Skin of body (tissue), 2 donors: Measurements from ENCODE around the gene GALNT9. TPM values are rescaled to one million over a fixed set of nuclear protein-coding genes. Genes with fewer than 3 reads are reported as not detected.
"Not testable (repeated sequence)": the region's sequence is repeated elsewhere in the genome, so short reads cannot be mapped to it uniquely, and the experiment has no call there.

Experiments used
- DNase-seq: peaks from one replicate; lab custom pipeline; 2025; lab: John Stamatoyannopoulos, UW
- total RNA-seq: library from RNA; depleted of rRNA; stranded (reverse); fragments of >200 nt; gene quantifications from one replicate; pipeline ENCODE4 v1.2.3, GENCODE V29; 2014

GALNT9 gene
- total RNA-seq, 1 donor from 2014 or later: 0.20 TPM

DNA sequence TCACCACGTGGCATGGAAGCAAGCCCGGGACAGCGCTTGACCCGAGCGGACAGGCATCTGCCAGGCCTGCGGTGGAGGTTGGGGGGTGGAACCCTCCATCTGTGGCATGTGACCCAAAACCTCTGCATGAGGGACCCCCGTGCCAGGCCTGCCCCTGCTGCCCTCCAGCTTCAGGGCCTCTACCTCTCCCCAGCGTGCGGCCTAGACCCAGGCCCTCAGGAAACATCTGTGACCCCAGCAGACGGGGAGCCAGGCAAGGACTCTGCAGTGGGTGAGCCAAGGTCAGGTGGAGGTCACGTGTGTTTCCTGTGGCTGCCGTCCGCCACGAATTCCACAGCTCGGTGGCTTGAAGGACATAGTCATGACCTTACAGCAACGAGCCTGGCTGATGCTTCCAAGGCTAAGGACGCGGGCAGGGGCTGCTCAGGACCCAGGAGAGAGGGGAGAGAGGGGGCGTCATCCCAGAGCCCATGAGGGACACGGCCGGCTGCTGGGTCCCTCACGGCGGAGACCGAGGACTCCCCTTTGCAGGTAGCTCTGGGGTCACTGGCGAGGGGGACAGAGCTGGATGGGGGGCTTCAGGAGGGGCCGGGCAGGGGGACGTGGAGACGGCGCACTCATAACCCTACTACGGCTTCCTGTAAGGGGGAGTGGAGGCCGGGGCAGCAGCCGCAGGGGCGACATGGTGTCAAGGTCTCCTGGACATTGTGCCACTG, 91.5 kb downstream of the GALNT9 start:
- DNase-seq: no peak

DNA sequence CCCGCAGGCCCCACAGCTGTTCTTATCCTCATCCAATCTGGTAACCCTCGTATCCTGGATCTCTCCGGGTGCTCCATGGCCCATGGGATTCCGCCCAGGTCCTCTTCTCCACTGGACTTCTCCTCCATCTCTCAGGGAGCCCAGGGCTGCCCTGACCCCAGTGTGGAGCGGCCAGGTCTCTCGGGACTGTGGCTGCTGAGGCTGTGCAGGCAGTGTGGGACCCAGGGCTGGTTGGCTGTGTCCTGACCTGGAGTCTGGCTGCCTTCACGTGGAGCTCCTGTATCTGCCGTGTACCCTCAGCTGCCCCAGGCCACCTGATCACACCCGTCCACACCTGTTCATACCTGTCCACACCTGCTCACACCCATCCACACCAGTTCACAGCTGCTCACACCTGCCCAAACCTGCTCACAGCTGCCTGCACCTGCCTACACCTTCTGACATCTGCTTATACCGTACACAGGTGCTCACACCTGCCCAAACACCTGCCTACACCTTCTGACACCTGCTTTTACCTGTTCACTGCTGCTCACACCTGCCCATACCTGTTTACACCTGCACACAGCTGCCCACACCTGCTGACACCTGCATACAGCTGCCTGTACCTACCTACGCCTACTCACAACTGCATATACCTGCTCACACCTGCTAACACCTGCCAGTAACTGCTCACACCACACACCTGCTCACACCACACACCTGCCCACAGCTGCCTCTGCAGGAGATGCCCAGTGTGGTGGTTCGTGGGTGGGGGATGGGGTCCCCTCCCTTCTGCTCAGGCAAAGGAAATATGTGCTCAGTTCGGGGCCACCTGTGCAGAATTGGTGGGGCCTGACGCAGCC, 92.2 kb downstream of the GALNT9 start:
- DNase-seq: no peak

DNA sequence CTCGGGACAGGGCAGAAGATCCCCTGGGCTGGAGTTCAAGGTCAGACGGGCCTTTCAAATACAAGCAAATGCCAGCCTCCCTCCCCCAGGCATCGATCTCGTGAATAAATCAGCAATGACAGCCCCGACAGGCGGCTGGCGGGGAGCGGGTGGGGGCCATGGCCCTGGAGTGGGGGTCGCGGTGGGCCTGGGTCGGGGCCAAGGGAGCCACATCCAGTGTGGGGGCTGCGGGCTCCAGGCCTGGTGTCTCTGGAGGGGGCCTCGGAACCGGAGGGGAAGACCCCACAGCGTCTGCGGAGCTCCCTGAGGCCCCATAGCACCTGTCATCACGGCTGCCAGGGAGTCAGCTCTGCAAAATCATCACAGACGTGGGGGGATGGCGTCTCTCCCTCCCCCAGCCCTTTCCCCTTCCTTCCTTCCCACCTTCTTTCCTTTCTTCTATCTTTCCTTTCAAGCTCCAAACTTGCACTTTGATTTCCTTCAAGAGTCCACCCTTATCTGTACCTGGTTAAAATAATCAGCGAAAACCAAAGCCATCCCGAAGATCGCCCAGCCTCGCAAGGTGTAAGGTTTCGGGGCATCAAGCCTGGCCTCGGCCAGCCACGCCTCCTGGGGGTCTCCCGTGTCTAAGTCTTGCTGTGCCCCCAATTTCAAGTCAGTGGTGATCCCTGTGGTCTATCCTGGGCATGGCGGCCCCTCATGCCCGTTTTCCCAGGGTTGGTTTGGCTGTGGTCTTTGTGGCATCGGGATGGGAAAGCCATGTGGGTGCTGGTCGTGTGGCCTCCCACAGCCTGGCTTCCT, 93.1 kb downstream of the GALNT9 start:
- DNase-seq: no peak

DNA sequence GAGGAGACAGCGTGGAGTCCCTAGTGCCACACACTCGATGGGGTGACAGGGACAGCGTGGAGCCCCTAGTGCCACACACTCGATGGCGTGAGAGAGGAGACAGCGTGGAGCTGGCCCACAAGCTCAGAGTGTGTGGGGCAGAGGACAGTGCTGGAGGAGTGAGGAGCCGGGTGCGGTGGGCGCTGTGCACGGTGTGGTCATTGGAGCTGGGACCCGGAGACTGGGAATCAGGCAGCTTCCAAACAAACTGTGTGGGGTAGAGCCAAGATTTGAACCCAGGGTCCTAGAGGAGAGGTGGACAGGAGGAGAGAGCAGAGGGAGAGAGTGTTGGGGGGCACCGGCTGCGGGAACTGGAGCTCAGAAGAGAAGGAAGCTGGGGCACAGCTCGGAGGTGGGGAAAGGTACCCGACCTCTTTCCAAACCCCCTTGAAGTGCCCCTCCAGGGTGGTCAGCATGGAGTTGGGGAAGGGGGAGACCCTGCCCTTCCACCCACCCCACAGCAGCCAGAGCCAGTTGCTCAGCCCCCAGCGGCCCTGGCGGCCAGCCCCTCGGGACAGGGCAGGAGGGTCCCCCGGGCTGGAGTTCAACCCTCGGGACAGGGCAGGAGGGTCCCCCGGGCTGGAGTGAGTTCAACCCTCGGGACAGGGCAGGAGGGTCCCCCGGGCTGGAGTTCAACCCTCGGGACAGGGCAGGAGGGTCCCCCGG, 94.1 kb downstream of the GALNT9 start:
- no peak for DNase-seq

DNA sequence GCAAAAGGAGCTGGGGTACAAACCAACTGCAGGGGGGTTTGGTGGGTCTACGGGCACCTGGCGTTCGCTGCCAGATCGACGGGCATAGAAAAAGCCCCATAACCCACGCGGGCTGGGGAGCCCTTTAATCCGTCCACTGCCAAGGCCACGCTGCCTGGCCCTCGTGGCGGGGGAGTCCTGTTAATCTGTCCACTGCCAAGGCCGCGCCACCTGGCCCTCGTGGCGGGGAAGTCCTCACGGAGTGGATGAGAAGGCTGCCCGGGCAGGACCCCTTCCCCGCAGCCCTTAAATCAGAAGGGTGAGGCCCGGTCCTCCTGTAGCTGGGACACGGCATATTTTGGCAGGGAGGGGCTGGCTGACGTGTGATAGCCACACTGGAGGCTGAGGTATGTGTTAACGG, 99.0 kb downstream of the GALNT9 start:
- DNase-seq: no peak

DNA sequence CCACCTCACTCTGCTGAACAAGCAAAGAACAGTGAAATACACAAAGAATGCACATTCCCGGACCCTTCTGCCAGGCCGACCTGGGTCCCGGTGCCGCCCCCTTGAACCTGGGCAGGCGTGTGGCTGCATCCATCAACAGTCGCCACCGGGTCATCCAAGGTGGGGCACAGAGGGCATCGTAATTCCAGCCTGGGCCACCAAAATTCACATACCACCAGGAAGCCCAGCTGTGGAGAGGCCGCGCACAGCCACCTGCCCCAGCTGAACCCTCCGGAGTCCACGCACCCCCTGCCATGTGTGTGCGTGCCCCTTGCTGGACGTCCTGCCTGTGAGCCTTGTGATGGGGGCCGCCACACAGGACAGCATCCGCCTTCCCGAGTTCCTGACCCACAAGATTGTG, 99.5 kb downstream of the GALNT9 start:
- DNase-seq: no peak

DNA sequence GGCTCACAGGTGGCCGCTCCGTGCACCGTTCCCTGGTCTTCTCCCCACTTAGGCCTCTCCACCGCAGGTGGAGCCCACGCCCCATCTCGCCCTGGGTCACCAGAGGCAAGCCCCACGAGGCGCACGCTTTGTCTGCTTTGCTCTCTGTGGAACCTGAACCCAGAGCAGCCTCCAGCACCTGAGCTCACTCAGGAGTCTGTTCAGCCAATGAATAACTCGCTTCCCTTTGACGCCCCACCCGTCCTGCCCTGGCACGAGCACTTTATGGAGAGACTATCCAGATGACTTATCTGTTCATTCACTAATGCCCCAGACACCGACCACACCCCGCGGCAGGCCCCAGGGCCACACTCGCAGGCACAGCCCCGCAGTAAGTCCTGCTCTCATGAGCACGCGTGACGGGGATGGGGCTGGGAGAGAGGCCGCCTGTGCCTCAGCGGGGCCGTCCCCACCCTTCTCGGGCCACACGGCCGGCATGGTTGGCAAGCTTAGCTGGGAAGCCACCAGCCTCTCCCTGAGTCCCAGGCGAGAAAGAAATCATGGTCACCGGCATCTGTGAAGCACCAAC, 100.1 kb downstream of the GALNT9 start:
- DNase-seq: no peak

DNA sequence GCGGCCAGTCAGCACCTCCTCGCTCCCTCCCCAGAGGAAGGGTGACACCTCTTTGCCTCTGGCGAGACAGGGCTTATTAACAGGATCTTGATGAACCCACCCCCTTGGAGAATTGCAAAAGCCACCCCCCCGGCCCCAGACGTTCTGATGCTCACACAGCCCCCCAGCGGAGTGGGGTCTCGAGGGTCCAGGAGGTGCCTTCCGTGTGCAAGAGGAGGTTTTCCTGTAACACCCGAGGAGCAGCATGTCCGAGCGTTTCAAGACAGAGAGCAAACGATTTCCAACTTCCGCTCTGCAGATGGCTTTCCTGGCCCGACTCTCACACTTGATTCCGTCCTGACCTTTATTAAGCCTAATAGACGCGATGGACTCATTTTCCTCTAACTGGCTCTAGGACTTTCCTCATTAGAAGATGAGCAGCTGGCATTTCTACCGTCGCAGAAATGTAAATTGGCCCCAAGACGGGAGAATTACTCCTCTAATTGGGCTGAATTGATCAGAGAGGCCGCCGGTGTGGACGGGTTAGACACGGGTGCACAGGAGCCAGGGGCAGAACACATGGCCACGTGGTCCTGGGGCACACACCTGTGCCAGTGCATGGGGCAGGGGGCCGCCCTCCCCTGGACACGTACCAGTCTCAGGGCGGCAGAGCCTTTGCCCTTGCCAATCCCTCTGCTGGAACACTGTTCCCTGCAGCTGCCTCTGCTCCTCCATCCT, 100.8 kb downstream of the GALNT9 start:
- no peak for DNase-seq

DNA sequence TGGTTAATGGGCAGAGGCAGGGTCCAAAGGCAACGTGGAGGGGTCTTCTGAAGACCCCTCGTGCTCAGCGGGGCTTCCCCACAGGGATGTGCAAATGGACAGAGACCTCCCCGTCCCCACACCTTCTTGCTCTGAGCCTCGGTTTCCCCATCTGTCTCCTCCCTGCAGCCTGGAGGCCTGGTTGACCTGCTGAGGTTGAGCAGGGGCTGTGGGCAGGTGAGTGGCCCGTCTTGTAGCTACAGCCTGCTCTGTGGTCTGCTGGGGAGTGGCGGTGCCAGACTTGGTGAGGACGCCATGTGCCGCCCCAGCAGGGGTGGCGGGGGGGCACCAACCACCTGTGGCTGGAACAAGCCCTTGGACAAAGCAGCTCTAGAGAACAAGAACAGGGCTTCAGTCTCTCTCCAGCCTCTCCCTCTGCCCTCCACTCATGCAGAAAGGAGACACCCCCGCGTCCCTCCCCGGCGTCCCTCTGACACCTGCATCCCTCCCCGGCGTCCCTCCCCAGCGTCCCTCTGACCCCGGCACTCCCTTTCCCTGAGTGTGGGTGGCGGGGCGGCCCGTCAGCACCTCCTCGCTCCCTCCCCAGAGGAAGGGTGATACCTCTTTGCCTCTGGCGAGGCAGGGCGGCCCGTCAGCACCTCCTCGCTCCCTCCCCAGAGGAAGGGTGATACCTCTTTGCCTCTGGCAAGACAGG, 101.5 kb downstream of the GALNT9 start:
- DNase-seq: no peak

DNA sequence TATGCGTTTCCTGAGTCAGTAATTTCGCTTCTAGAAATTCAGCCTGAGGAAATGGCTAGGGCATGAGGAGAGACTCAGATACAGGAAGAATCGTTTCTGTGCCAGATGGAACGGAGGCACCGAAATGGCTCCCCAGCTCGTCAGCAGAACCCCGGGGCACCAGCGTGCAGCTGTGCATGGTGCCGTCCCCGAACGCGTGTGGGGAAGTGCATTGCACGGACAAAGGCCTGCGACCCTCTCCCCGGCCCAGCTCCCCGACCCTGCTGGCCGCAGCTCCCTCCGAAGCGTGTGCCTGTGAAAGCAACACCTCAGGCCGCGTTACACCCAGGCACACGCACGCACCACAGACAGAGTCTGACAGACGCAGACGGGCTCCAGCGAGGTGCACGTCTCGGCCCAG, 102.3 kb downstream of the GALNT9 start:
- DNase-seq: no peak

DNA sequence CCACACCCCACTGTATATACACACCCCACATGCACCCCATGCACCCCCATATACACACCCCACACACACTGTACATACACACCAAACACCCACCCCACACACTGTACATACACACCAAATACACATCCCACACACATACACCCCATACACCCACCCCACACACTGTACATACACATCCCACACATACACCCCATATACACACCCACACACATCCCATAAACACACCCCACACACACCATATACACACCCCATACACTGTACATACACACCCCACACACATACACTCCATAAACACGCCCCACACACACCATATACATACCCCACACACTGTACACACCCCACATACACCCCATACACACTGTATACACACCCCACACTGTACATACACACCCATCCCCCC, 102.8 kb downstream of the GALNT9 start:
- no peak for DNase-seq

DNA sequence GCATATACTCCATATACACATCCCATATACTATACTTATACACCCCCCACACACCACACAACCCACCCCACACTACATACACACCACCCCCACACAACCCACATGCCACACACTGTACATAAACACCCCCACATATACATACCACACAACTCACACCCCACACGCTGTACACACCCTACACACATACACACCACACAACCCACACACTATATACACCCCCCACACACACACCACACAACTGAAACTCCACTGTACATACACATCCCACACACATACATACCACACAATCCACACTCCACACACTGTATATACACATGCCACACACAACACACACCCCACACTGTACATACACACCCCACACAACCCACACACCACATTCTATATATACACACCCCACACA, 104.2 kb downstream of the GALNT9 start:
- DNase-seq: no peak

DNA sequence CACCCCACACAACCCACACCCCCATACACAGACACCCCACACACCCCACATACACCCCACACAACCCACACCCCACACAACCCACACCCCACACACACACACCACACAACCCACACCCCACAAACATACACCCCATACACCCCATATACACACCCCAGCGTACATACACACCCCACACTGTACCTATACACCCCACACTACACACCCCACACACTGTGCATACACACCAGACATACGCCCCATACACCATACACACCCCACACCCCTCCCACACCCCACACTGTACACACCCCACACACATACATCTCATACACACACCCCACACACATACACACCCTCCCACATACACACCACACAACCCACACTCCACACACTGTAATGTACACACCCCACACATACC, 104.9 kb downstream of the GALNT9 start:
- no peak for DNase-seq

DNA sequence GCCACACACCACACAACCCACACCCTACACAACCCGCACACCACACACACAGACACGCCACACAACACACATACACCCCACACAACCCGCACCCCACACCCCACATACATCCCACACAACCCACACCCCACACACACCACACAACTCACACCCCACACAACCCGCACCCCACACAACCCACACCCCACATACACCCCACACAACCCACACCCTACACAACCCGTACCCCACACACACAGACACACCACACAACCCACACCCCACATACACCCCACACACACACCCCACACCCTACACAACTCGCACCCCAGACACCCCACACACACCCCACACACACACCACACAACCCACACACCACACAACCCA, 106.6 kb downstream of the GALNT9 start:
- no peak for DNase-seq

DNA sequence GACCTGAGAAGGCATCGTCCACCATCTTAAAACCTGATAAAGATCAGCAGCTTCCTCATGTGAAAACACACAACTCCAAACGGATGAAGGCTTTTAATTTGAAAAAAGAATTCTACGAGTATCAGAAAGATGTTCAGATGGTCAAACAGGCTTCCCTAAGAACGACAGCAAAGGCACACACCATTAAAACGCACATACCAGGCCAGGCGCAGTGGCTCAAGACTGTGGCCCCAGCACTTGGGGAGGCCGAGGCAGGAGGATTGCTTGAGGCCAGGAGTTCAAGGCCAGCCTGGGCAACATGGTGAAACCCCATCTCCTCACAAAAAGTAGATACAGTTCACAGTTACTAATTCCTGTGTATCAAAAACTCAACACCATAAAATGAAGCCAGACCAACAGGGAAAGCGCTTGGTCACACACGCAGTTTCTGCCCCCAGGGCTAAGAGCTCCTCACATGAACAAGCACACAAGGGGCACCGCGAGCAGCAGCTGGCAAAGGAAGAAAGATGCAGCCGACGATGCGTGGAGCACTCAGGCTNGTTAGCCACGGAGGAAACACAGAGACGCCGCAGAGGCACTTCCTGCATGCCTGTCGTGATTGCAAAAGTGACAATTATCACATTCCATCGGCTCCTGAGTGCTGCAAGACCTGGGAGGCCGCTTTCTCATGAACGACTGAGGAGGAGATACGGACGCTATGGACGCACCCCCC, 107.1 kb downstream of the GALNT9 start:
- DNase-seq: no peak

DNA sequence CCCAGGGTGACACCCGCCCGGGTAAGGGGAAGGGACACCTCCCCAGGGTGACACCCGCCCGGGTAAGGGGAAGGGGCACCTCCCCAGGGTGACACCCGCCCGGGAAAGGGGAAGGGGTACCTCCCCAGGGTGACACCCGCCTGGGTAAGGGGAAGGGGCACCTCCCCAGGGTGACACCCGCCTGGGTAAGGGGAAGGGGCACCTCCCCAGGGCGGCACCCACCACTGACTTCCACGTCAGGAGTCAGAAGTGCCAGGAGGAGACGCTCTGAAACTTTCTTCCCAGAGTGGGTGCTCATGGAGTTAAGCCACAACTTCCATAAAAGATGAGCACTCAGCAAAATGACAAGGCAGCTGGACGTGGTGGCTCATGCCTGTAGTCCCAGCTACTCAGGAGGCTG, 109.6 kb downstream of the GALNT9 start:
- DNase-seq: not testable (repeated sequence)

DNA sequence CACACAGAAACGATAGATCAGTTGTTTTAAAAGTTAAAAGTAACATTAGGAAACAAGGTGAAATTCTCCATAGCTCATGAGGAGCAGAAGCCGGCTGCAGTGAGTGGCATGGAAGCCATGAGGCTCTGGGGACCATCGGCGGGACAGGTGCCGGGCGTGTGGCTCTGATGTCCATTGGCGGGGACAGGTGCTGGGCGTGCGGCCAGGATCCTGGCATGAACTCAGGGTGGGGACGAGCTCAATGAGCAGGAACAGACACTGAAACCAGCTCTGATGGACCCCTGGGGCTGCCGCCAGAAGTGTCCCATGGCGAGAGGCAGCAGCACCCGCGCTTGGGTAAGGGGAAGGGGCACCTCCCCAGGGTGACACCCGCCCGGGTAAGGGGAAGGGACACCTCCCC, 110.1 kb downstream of the GALNT9 start:
- DNase-seq: no peak

DNA sequence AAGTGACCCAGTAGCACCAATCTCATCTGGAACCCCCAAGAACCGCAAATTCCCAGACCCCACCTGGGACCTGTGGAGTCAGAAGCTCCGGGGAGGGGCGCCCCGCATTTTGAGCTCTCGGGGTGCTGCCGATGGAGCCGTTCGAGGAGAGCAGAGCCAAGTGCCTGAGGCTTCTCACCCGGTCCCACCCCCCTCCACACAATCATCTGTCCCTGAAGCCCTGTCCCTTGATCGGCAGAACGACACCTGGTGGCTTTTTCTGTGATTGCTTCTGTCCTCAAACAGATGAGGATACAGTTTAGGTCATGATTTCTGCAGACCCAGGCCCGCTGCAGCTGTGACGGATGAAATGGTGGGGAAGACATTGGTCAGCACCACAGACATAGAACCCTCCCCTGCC, 110.5 kb downstream of the GALNT9 start:
- no peak for DNase-seq

DNA sequence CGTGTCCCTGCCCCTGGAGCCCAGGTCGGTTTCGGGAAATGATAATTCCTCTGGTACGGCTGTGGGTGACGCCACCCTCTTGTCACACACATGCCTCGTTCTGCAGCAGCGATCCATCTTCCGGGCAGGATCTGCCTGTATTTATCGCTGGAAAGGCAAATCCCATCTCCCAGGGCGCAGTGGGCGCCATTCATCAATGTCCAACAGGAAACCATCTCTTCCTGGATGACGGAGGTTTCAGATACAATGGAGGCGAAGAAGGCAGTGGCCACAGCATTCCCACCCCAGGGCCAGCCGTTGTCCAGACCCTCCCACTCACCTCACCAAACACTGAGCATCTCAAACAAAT, 110.9 kb downstream of the GALNT9 start:
- no peak for DNase-seq
